WI38 (cell line): ENCODE results near the gene CDKL1.
A peak's percentile ranks its signal among the peaks of the same experiment; 100 is the strongest.

Source experiments
- H3K4me3 ChIP-seq: 2 replicates; pipeline ENCODE4 v1.5.1; 2011; ENCODE audit warnings: low read depth, mild to moderate bottlenecking, control low read depth, low read length
- TF ChIP-seq, protein P1 (sequence below): IDR thresholded peaks from 2 replicates; pipeline ENCODE4 v1.5.1; 2012; ENCODE audit warnings: low read depth, mild to moderate bottlenecking, control low read depth, low read length

Gene CDKL1

DNA sequence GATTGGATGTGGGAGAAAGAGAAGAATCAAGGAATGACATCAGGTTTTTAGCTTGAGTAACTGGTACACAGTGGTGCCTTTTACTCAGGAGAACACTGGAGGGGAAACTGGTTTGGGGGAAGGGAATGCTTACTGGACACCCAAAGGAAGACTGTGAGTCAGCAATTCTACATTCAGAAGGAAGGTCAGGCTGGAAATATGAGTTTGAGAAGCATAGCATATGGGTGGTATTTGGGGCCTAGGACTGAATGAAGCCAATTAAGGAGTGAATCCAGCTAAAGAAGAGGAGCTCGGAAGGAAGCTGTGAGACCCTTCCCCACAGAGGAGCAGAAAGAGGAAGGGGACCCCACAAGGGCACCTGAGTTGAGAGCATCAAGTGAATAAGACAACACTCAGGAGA lies 49.2 kb downstream of the CDKL1 start:
- no peak overlapping the region for H3K4me3 ChIP-seq
- TF ChIP-seq, protein P1, sequence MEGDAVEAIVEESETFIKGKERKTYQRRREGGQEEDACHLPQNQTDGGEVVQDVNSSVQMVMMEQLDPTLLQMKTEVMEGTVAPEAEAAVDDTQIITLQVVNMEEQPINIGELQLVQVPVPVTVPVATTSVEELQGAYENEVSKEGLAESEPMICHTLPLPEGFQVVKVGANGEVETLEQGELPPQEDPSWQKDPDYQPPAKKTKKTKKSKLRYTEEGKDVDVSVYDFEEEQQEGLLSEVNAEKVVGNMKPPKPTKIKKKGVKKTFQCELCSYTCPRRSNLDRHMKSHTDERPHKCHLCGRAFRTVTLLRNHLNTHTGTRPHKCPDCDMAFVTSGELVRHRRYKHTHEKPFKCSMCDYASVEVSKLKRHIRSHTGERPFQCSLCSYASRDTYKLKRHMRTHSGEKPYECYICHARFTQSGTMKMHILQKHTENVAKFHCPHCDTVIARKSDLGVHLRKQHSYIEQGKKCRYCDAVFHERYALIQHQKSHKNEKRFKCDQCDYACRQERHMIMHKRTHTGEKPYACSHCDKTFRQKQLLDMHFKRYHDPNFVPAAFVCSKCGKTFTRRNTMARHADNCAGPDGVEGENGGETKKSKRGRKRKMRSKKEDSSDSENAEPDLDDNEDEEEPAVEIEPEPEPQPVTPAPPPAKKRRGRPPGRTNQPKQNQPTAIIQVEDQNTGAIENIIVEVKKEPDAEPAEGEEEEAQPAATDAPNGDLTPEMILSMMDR, result no peak

DNA sequence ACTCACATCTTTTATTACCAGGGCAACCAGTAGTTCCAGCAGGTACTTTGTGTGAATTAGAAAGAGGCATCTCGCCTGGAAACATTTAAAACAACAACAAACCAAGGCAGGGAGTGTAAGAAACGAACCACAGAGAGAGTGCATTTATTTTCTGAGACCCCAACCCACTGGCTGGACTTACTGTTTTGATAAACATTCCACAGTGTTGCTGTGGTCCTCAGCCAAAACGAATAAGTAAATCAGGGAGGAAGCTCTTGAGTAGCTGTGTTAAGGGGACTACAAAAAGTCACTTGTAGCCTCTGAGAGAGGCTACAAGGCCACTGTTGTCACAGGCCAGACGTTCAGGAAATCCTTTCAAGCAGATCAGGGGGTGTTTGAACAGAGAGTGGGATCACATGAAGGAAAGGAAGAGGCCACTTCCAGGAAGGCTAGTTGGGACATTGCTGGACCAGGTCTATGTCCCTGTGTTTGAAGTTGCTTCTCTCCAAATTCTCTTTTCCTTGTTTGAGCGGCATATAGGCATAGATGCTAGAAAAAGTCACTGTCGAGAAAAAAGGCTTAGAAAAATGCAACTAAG lies 50.7 kb downstream of the CDKL1 start:
- TF ChIP-seq, protein P1, result no peak
- no peak overlapping the region for H3K4me3 ChIP-seq

DNA sequence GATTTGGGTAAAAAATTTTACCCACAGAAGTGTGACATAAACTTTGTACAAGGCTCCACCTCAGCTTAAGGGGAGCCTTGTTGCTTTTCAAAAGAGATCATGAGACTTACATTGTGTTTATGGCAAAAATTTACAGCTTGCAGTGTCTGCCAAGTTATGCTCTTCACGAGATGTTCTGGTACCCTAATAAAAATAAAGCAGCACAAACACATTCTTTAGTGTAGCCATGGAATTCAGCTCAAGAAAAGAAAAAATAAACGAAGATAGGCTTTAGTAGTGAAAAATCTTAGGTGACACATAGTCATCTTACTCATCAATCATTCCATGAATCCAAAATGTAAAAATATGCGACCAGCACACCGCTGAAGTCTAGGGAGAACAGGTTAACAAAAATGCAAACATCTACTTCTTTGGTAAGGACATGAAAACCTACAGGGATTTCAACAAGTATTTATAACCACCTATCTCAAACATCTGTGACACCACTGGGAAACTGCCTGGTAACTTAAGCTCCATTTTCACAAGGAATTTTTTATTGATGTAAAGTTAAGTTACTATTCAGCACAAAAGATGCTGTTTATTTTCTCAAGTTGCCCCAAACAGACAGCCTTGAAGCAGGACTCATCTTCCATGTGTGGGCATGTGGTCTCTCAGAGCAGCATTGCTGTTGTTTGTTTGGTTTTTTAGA lies 51.7 kb downstream of the CDKL1 start:
- TF ChIP-seq, protein P1, result no peak
- H3K4me3 ChIP-seq, result no peak overlapping the region

DNA sequence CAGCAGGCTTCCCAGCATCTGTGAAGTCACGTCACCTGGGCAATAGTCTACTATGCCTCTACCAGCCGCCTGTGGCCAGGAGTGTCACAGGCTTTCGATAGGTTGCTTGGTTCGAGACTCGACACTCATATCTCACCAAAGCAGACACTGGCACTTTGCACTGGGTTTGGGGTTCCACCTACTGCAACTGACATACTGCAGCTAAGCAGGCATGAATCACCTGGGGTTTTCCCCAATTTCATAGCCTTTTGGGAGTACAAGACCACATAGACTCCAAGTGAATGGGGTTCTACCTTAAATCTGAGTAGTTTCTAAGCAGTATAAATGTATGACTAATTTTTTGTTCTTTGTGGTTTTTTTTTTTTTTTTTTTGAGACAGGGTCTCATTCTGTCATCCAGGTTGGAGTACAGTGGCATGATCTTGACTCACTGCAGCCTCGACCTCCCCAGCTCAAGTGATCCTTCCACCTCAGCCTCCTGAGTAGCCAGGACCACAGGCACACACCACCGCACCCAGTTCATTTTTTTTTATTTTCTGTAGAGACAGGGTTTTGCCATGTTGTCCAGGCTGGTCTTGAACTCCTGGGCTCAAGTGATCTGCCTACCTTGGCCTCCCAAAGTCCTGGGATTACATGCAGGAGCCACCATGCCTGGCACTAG lies 52.4 kb downstream of the CDKL1 start:
- no peak overlapping the region for H3K4me3 ChIP-seq
- TF ChIP-seq, protein P1, result no peak

DNA sequence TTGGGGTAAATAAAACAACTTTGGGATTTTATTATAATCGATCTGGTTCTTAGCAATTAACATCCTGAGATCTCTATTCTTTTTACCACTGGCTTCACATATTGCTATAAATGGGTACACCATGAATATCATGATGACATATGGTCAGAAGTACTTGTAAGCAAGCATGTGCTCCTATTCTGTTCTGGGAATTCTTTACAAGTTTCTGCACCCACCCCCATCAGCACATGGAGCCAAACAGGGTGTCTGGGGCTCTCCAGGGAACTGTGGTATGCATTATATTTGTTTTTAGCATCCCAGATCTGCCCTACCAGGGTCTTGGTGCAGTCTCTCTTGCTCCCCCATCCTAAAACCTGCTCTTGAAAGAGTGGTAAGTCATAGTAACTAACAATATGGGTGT lies 53.2 kb downstream of the CDKL1 start:
- TF ChIP-seq, protein P1, result no peak
- H3K4me3 ChIP-seq, result no peak overlapping the region

DNA sequence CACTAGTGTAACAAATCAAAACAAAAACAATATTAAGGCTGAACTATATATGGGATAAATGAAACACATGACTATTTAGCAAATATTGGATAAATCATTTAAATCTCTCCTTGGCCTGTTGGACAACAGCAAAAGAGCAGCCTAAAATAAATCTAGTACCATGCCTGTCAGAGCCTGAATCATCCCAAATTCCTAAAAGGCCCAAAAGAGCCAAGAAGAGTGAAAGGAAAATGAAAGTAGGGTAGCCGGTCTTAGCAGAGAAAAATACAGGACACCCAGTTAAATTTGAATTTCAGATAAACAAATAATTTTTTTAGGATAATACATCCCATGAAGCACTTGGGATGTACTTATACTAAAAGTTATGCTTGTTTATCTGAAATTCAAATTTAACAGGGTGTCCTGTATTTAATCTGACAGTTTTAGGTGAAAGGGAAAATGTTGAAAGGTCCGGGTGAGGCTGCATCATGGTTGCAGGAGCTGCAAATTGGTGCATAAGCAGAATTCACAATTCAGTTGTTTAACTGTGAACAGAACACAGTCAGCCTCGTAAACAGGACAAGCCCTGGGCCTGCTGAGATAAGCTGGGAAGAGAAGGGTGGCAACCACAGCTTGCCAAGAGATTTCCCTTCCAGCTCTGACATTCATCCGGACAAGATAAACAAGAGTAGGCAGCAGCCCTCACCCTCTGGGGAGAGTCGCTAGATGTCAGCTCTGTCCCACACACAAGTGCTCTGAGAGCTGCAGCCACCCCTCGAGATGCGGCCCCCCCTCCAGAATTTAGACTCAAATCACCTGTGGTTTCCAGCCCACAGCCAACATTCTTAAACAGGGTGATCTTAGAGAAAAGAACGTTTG lies 54.2 kb downstream of the CDKL1 start:
- TF ChIP-seq, protein P1, result peak; percentile 24; the same call in 1 of the 2 replicates
- H3K4me3 ChIP-seq, result peak overlapping the region; percentile 36
